GM08714 (cell line): ENCODE data around the gene NR2F2.

Experiments
- H3K4me3 ChIP-seq: fragments of 200-500 bp; sonication (Bioruptor generic); 2 replicates; pipeline ENCODE4 v1.5.1; 2014; ENCODE audit warnings: mild to moderate bottlenecking, low read length, inconsistent platforms
- ZNF274 ChIP-seq: IDR thresholded peaks from 2 replicates; pipeline ENCODE4 v1.6.1; 2012; ENCODE audit warnings: mild to moderate bottlenecking, low read depth, low read length

NR2F2 gene

GRCh38 chr15:96330450-96331143 is at the start of gene NR2F2:
Gene NR2F2, plus strand, starts transcription at chr15:96330700. Its CDS starts 1,406 bp downstream, at chr15:96332106.
- TF ChIP-seq ZNF274: no peak
- peak within 1 kb of the TSS; percentile 72 for H3K4me3 ChIP-seq

DNA sequence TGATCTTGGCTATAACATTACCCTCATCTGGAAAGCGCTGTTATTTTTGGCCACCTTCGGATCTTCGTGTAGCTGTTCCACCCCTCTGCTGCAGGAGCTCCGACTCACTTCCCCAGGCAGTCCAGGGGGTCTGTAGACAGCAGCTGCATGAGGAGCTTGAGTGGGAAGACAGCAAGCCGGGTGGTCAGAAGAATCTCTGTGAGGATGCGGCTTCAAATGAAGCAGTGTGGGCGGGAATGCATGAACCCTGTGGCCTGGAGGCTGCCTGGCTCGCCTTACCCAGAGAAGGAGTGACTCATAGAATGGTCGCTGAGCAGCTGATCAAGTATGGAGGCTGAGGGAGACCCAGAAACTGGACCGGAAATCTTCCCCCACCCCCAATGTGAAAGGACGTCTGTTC is 45.2 kb upstream of the NR2F2 start:
- TF ChIP-seq ZNF274: no peak
- H3K4me3 ChIP-seq: no peak overlapping the region

GRCh38 chr15:96285729-96286254 is 44.7 kb upstream of the NR2F2 start:
- H3K4me3 ChIP-seq: no peak overlapping the region
- TF ChIP-seq ZNF274: no peak

DNA sequence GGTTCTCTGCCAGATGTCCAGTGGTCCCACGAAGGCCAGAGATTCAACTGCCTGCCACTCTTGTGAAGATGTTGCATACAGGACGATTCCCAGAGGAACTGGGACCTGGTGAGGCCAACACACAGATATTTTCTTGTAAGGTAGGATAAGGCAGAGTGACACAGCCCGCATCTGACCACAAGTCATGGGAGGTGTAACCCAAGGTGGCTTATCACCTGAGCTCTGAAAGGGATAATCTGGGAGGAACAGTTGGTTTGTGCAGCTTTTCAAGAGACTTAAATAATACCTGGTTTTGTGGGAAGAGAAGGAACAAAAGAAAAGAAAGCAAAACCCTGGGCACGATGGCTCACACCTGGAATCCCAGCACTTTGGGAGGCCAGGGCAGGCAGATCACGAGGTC is 39.8 kb upstream of the NR2F2 start:
- TF ChIP-seq ZNF274: no peak

DNA sequence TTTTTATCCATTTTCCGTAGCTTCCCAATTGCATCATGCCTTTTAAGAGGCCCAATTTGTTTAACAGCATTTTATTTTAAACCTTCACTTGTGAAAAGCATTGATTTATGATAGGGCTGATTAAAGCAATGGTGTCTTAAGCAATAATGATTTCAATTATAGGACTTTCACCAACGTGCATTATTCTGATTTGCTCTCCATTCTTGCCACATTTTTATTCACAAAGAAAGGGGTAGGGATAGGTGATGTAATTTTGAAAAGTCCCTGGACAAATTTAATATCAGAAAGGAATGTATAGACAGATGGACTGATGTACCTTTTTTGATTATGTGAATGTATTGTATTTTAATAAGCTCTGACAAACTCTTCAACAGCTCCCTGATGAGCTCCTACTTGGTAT is 37.9 kb upstream of the NR2F2 start:
- no peak for TF ChIP-seq ZNF274
- no peak overlapping the region for H3K4me3 ChIP-seq

More for the DNA sequence above, 39.8 kb upstream of the NR2F2 start:
- H3K4me3 ChIP-seq: no peak overlapping the region

- no peak overlapping the region for H3K4me3 ChIP-seq
- TF ChIP-seq ZNF274: no peak
Measured at GRCh38 chr15:96293441-96293840, 37.1 kb upstream of the NR2F2 start.

DNA sequence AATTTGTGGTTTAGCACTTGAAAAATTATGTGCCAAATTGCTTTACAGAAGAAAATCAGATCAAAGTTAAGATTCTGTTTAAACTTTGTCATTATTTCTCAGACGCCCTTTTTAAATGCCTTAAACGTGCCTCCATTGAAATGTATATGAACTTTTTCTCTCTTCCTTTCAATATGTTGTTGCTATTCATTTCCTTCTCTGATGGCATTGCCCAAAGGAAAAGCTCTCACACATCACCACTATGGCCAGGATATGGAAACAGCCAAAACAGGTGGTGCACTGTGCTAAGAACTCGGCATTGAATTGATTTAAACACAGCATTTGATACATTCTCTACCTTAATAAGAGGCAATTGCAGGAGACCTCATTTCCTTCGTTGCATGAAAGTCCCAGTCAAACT is 35.7 kb upstream of the NR2F2 start:
- no peak overlapping the region for H3K4me3 ChIP-seq
- no peak for TF ChIP-seq ZNF274

- H3K4me3 ChIP-seq: no peak overlapping the region
- no peak for TF ChIP-seq ZNF274
Measured at GRCh38 chr15:96296264-96296663, 34.2 kb upstream of the NR2F2 start.

GRCh38 chr15:96297783-96298182 is 32.7 kb upstream of the NR2F2 start:
- no peak for TF ChIP-seq ZNF274
- H3K4me3 ChIP-seq: no peak overlapping the region

- no peak for TF ChIP-seq ZNF274
- H3K4me3 ChIP-seq: no peak overlapping the region
Measured at GRCh38 chr15:96298217-96298616, 32.3 kb upstream of the NR2F2 start.

GRCh38 chr15:96300836-96301235 is 29.7 kb upstream of the NR2F2 start:
- no peak for TF ChIP-seq ZNF274
- H3K4me3 ChIP-seq: no peak overlapping the region

DNA sequence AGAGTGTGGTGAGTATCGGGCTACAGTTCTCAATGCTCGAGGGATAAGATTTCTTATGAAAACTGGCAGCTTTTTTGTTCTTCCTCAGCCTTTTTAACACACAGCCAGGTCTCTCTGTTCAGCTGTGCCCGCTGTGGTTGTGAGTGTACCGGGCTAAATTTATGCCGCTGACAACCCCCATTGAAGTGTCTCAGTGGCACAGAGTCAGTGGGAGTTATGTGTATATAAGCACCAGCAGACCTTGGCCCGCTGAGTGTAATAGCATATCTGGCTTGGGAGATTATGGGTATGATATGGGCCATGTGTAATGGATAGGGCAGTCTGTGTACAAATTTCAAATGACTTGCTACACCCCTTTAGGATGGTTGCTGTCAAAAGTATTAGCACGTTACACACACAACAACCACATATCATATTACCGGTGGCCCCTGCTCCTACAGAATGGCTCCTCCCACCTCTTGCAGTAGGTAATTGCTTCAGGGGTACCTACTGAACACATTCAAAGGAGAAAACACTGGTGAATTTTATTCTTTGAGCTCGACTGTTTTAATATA is 26.9 kb upstream of the NR2F2 start:
- no peak for TF ChIP-seq ZNF274
- no peak overlapping the region for H3K4me3 ChIP-seq

GRCh38 chr15:96304839-96305238 is 25.7 kb upstream of the NR2F2 start:
- TF ChIP-seq ZNF274: no peak
- no peak overlapping the region for H3K4me3 ChIP-seq

DNA sequence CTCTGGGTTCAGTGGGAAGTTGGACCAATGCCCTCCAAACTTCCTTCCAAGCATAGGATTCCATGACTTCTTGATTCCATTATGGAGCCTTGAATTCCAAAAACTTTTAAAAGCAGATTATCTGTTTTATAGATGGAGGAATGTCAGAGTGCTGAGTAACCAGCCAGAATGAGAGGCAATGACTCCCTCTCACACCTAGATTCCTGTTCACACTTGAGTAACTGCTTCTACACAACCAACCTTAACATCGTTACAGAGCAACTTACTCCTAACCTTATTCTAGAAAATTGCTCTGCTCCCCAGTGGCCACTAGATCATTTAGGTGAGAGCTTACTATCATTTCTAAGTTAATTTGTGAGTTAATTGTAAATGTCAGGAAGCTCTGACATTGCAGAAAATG is 24.2 kb upstream of the NR2F2 start:
- no peak for TF ChIP-seq ZNF274

GRCh38 chr15:96307856-96308394 is 22.6 kb upstream of the NR2F2 start:
- no peak for TF ChIP-seq ZNF274

More for the DNA sequence above, 24.2 kb upstream of the NR2F2 start:
- H3K4me3 ChIP-seq: no peak overlapping the region

More at GRCh38 chr15:96307856-96308394, 22.6 kb upstream of the NR2F2 start:
- no peak overlapping the region for H3K4me3 ChIP-seq
